OCI-LY7 (cell line): ENCODE measurements around the gene SNX10.

ENCODE experiments used
- CTCF ChIP-seq: fragments of 200-600 bp; sonication (generic); conservative IDR thresholded peaks from 2 replicates; pipeline ENCODE4 v1.5.1; 2014; ENCODE audit warnings: mild to moderate bottlenecking, antibody characterized with exemption, low read length, moderate library complexity, mixed read lengths
- EZH2phosphoT487 ChIP-seq: fragments of 200-600 bp; sonication (generic); IDR thresholded peaks from 2 replicates; pipeline ENCODE4 v1.6.1; 2018; ENCODE audit warnings: low read depth, borderline replicate concordance, mild to moderate bottlenecking, mixed run types, antibody characterized with exemption, low read length, moderate library complexity, mixed read lengths

GRCh38 chr7:26413007-26413691, 121.5 kb downstream of the SNX10 start:
- TF ChIP-seq CTCF (no peak), EZH2phosphoT487 (no peak)
